GM21423 (cell line): ENCODE measurements around the gene MAB21L2.

Experiments
- ATAC-seq: cut with Tn5 transposase; IDR thresholded peaks from one replicate; pipeline ENCODE4 v1.9.1; 2021; ENCODE audit warnings: mild to moderate bottlenecking, moderate library complexity; ENCODE audit not compliant: unreplicated experiment

The MAB21L2 gene

GRCh38 chr4:150599547-150599946 is 17.6 kb downstream of the MAB21L2 start:
- ATAC-seq, result no peak

- ATAC-seq, result no peak
Observed at GRCh38 chr4:150600812-150601445, 19.0 kb downstream of the MAB21L2 start.

GRCh38 chr4:150609131-150609530 is 27.2 kb downstream of the MAB21L2 start:
- no peak for ATAC-seq

GRCh38 chr4:150619042-150619441 is 37.1 kb downstream of the MAB21L2 start:
- no peak for ATAC-seq

GRCh38 chr4:150624055-150624454 is 42.1 kb downstream of the MAB21L2 start:
- no peak for ATAC-seq

- ATAC-seq, result no peak
Observed at GRCh38 chr4:150625033-150625432, 43.1 kb downstream of the MAB21L2 start.

- no peak for ATAC-seq
Observed at GRCh38 chr4:150628073-150628472, 46.1 kb downstream of the MAB21L2 start.

GRCh38 chr4:150632639-150633038 is 50.7 kb downstream of the MAB21L2 start:
- no peak for ATAC-seq
